H1 (cell line): ENCODE data around the gene JAKMIP3.

ENCODE experiments used
- EGR1 ChIP-seq: IDR thresholded peaks from 2 replicates; pipeline ENCODE4 v1.6.1; 2011; ENCODE audit warnings: low read depth, low read length, borderline replicate concordance
- EZH2 ChIP-seq: fragments of 200-600 bp; sonication (generic); IDR thresholded peaks from 2 replicates; pipeline ENCODE4 v1.7.1; 2012; ENCODE audit warnings: low read depth, mild to moderate bottlenecking, moderate library complexity, low read length, inconsistent platforms; ENCODE audit not compliant: severe bottlenecking
- POLR2A ChIP-seq, 2 experiments: IDR thresholded peaks; 1 replicate in 1 of 2; 2 replicates in 1 of 2; pipeline ENCODE4 v1.6.1; 2011; ENCODE audit warnings: low read depth in 2 of 2, low read length in 2 of 2, mild to moderate bottlenecking in 2 of 2; ENCODE audit errors: control extremely low read depth in 1 of 2
- SAP30 ChIP-seq: fragments of 300-600 bp; sonication (generic); IDR thresholded peaks from 2 replicates; pipeline ENCODE4 v1.7.1; 2012; ENCODE audit warnings: low read length, moderate library complexity, mild to moderate bottlenecking, inconsistent platforms; ENCODE audit not compliant: insufficient read depth, insufficient replicate concordance
- TF ChIP-seq, protein P1 (sequence below), 3 experiments: IDR thresholded peaks; 1 replicate in 2 of 3; 2 replicates in 1 of 3; pipeline versions ENCODE4 v1.5.1 to v1.6.1; 2011; ENCODE audit warnings: low read length in 3 of 3, mild to moderate bottlenecking in 3 of 3, inconsistent platforms in 2 of 3, low read depth in 1 of 3, moderate library complexity in 1 of 3; ENCODE audit not compliant: insufficient read depth in 1 of 3; ENCODE audit errors: control extremely low read depth in 1 of 3

DNA sequence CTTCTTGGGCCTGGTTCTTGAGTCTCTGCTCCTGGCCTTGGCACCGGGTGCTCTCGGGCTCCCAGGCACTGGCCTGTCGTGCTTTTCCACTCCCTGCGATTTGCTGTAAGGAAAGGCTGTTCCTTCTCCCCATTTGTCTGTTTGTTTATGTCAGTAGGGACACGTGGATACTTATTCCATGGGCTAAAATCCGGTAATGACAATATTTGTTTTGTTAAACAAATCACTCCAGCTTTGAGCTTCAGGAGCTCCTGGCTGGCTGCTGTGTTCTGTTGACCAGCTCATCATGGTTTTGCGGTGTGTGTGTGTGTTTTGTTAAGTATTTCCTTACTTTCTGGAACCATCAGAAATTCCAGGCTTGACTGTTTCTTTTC lies 17.5 kb upstream of the JAKMIP3 start:
- no peak for TF ChIP-seq EGR1
- TF ChIP-seq, protein P1, sequence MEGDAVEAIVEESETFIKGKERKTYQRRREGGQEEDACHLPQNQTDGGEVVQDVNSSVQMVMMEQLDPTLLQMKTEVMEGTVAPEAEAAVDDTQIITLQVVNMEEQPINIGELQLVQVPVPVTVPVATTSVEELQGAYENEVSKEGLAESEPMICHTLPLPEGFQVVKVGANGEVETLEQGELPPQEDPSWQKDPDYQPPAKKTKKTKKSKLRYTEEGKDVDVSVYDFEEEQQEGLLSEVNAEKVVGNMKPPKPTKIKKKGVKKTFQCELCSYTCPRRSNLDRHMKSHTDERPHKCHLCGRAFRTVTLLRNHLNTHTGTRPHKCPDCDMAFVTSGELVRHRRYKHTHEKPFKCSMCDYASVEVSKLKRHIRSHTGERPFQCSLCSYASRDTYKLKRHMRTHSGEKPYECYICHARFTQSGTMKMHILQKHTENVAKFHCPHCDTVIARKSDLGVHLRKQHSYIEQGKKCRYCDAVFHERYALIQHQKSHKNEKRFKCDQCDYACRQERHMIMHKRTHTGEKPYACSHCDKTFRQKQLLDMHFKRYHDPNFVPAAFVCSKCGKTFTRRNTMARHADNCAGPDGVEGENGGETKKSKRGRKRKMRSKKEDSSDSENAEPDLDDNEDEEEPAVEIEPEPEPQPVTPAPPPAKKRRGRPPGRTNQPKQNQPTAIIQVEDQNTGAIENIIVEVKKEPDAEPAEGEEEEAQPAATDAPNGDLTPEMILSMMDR (IDR thresholded peaks at IDR 0.05; ENCODE audit: control extremely low read depth in 1 of 3, insufficient read depth in 1 of 3, low read depth in 1 of 3, low read length in 3 of 3) = no peak
- no peak for TF ChIP-seq POLR2A (IDR thresholded peaks at IDR 0.05; ENCODE audit: control extremely low read depth in 1 of 2, low read depth in 2 of 2, low read length in 2 of 2)
- TF ChIP-seq EZH2 = no peak
- TF ChIP-seq SAP30 = no peak
